GM19455 (cell line): ENCODE measurements around the gene SEC22C.

Experiments
- ATAC-seq: cut with Tn5 transposase; IDR thresholded peaks from one replicate; pipeline ENCODE4 v1.9.1; 2021; ENCODE audit not compliant: unreplicated experiment

Gene SEC22C

GRCh38 chr3:42500909-42501308 lies 80.9 kb downstream of the SEC22C start:
- no peak for ATAC-seq

GRCh38 chr3:42500091-42500490 lies 81.7 kb downstream of the SEC22C start:
- no peak for ATAC-seq

DNA sequence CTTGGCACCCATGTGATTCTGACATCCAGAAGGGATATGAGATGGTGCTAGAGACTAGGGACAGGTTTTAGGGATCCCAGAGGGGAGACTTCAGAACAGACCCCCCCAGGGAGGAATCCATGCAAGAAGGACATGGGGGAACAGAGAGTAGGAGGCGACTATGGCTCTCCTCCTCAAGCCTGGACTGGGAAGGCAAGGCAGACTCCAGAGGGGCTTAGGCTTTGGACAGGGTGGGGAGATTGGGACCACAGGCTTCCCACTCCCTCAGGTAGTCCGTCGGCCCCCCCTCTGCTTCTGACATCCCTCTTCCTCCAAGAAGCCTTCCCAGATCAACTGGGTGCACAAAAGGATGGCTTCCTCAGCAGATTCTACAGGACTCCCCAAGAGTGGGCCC lies 82.3 kb downstream of the SEC22C start:
- ATAC-seq, result no peak

GRCh38 chr3:42498791-42499477 lies 82.8 kb downstream of the SEC22C start:
- no peak for ATAC-seq

DNA sequence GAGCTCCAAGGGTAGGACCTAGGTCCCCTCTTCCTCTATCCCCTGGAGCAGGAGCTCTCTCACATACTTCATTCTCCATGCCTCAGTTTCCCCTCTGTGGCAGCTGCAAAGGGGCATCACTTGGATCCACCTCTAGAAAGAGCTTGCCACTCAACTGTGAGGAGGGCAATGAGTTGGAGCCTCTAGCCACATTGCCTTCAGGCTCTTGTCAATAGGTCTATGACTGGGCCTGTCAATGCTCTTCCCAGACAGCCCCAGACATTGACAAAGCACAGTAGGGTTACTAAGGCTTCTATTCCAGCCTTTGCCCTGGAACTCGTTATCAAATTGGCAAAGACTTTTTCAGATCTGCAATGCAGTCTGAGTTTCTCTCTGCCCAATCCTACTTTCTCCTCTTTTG lies 83.7 kb downstream of the SEC22C start:
- no peak for ATAC-seq
